Upper lobe of left lung (tissue), 4 donors: Measurements from ENCODE around the gene EFNB2.

Experiments used
- EP300 ChIP-seq, 4 donors: sonication (generic); formaldehyde crosslinking; IDR thresholded peaks; one replicate each; pipeline ENCODE4 v1.5.1; 2017; ENCODE audit warnings: antibody characterized with exemption in 4 of 4, control low read depth in 2 of 4
- POLR2A ChIP-seq, 4 donors: fragments of 450-650 bp; IDR thresholded peaks; one replicate each; pipeline ENCODE4 v1.5.1; 2016 to 2017; ENCODE audit warnings: antibody characterized with exemption in 4 of 4, mild to moderate bottlenecking in 2 of 4
- POLR2AphosphoS5 ChIP-seq, 2 donors: sonication (generic); formaldehyde crosslinking; IDR thresholded peaks; one replicate each; pipeline ENCODE4 v1.5.1; 2017; ENCODE audit warnings: antibody characterized with exemption in 2 of 2
- TF ChIP-seq, protein P1 (sequence below), 6 experiments: fragments of 450-650 bp in 4 of 6; fragments of 200-600 bp in 2 of 6; sonication (generic) in 2 of 6; IDR thresholded peaks; one replicate each; pipeline ENCODE4 v1.5.1; 2016 to 2019; ENCODE audit warnings: antibody characterized with exemption in 6 of 6

DNA sequence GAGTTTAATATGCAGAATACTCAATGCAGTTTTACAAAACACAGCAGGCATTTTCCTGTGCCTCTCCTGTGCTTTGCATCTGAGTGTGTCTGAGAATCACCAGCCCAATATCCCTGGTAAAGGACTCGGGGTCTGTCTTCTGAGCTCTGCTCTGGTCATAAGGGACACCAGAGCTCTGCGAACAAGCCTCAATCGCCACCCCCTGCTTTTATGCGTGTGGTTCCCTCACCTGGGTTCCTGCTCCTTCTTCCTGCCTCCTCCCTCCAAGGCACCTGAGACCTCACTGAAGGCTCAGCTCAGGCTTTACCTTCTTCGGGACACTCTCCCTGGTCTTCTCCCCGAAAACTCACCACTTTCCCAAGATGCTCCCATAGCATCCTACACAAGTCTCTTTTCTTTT is 84.5 kb downstream of the EFNB2 start:
- no peak for TF ChIP-seq POLR2AphosphoS5 (IDR thresholded peaks at IDR 0.05)
- TF ChIP-seq, protein P1, sequence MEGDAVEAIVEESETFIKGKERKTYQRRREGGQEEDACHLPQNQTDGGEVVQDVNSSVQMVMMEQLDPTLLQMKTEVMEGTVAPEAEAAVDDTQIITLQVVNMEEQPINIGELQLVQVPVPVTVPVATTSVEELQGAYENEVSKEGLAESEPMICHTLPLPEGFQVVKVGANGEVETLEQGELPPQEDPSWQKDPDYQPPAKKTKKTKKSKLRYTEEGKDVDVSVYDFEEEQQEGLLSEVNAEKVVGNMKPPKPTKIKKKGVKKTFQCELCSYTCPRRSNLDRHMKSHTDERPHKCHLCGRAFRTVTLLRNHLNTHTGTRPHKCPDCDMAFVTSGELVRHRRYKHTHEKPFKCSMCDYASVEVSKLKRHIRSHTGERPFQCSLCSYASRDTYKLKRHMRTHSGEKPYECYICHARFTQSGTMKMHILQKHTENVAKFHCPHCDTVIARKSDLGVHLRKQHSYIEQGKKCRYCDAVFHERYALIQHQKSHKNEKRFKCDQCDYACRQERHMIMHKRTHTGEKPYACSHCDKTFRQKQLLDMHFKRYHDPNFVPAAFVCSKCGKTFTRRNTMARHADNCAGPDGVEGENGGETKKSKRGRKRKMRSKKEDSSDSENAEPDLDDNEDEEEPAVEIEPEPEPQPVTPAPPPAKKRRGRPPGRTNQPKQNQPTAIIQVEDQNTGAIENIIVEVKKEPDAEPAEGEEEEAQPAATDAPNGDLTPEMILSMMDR (IDR thresholded peaks at IDR 0.05): no peak
- no peak for TF ChIP-seq EP300 (IDR thresholded peaks at IDR 0.05)
- TF ChIP-seq POLR2A (IDR thresholded peaks at IDR 0.05): no peak
